Nephron (organoid): ENCODE results near the gene ITGA4.
"Not testable (repeated sequence)": the region's sequence is repeated elsewhere in the genome, so short reads cannot be mapped to it uniquely, and the experiment has no call there.

Experiments
- H3K27ac Mint-ChIP-seq, 3 experiments: 2 replicates each; pipeline ENCODE4 v1.8.0; 2020; ENCODE audit warnings: mixed read lengths in 3 of 3, mild to moderate bottlenecking in 2 of 3, moderate library complexity in 1 of 3
- H3K27me3 Mint-ChIP-seq: 2 replicates; pipeline ENCODE4 v1.8.0; 2021; ENCODE audit warnings: low read depth, mild to moderate bottlenecking, moderate library complexity, mixed read lengths
- H3K36me3 Mint-ChIP-seq: 2 replicates; pipeline ENCODE4 v1.8.0; 2020; ENCODE audit warnings: low read depth, mixed read lengths
- H3K4me1 Mint-ChIP-seq: 2 replicates; pipeline ENCODE4 v1.8.0; 2020; ENCODE audit warnings: mixed read lengths
- H3K4me3 Mint-ChIP-seq, 3 experiments: 2 replicates each; pipeline ENCODE4 v1.8.0; 2020; ENCODE audit warnings: mild to moderate bottlenecking in 3 of 3, mixed read lengths in 3 of 3, moderate library complexity in 2 of 3
- H3K9me3 Mint-ChIP-seq: 2 replicates; pipeline ENCODE4 v1.8.0; 2020; ENCODE audit warnings: mixed read lengths
- CTCF ChIP-seq, 3 experiments: fragments of 200-600 bp; sonication (generic); IDR thresholded peaks; one replicate each; pipeline ENCODE4 v1.5.0; 2021; ENCODE audit warnings: antibody characterized with exemption in 3 of 3; ENCODE audit not compliant: unreplicated experiment in 3 of 3

The ITGA4 gene

DNA sequence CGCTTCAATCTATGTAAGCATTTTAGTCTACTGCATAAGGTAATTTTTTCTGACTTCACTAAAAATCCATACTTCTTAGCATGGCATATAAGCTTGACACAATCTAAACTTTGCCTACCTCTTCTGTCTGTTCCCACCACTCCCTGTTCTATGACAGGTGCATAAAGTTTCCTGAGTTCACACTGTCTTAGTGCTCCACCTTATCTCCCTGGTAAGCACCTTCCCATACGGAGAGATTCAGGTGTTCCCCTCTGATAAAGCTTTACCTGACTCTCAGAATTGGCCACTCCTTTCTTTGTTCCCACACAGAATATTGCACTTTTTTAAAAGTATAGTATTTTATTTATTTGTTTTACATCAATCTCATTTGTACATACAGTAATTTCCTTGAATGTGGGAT is 16.8 kb upstream of the ITGA4 start:
- no peak overlapping the region for H3K27ac Mint-ChIP-seq
- peaks cover 15% of the 10 kb centered on the region for H3K4me1 Mint-ChIP-seq
- peaks cover 8% of the 10 kb centered on the region for H3K27me3 Mint-ChIP-seq
- no peaks in the 10 kb centered on the region for H3K9me3 Mint-ChIP-seq
- no peak overlapping the region for H3K4me3 Mint-ChIP-seq
- H3K36me3 Mint-ChIP-seq: no peaks in the 10 kb centered on the region
- no peak for TF ChIP-seq CTCF (IDR thresholded peaks at IDR 0.05; ENCODE audit: unreplicated experiment in 3 of 3)

DNA sequence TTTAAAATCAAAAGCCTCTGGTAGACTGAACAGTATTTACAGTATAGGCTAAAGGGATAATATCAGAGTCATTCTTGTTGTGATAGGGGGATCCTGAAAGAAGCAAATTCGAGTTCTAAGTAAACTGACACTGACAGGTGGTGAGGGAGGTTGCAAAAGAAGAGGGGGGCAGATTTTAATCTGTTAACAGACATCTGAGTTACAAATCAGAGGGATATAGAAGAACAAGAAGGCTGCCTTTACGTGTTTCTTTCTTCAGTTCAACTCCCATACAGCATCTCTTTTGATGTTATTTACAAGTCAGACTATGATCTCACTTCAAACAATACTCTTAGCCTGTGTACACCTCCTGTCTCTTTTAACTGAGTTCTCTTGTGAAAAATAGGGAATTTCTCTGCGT is 16.3 kb upstream of the ITGA4 start:
- H3K4me1 Mint-ChIP-seq: peaks cover 15% of the 10 kb centered on the region

GRCh38 chr2:181441670-181442069 is 15.5 kb upstream of the ITGA4 start:
- H3K9me3 Mint-ChIP-seq: no peaks in the 10 kb centered on the region
- H3K27me3 Mint-ChIP-seq: peaks cover 8% of the 10 kb centered on the region
- H3K36me3 Mint-ChIP-seq: no peaks in the 10 kb centered on the region
- H3K4me3 Mint-ChIP-seq: no peak overlapping the region
- peaks cover 15% of the 10 kb centered on the region for H3K4me1 Mint-ChIP-seq
- no peak overlapping the region for H3K27ac Mint-ChIP-seq
- TF ChIP-seq CTCF (IDR thresholded peaks at IDR 0.05; ENCODE audit: unreplicated experiment in 3 of 3): no peak

More for the DNA sequence above, 16.3 kb upstream of the ITGA4 start:
- TF ChIP-seq CTCF (IDR thresholded peaks at IDR 0.05; ENCODE audit: unreplicated experiment in 3 of 3): no peak
- Mint-ChIP-seq H3K27me3 (peaks cover 8% of the 10 kb centered on the region), H3K36me3 (no peaks in the 10 kb centered on the region), H3K4me3 (no peak overlapping the region), H3K27ac (peak overlapping the region in 1 of 3 experiments; percentile 18), H3K9me3 (no peaks in the 10 kb centered on the region)

DNA sequence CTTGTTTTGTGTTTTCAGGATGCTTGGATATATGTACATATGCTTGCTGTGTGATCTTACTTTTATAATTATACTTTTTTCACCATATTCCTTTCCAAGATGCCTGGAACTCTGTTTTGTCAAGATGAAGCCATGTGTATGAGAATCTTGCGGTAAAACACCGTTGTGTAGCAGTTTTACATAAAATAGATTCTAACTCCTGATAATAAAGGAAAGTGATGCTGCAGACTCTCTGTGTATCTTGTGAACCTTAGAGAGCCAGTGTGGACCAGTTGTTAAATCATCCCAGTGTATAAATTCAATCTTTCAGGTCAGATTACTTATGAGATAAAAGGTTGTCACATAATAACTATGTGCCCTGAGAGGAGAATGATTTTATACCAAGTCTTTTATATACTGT is 12.5 kb upstream of the ITGA4 start:
- no peak for TF ChIP-seq CTCF (IDR thresholded peaks at IDR 0.05; ENCODE audit: unreplicated experiment in 3 of 3)
- Mint-ChIP-seq H3K27me3 (peaks cover 4% of the 10 kb centered on the region), H3K4me3 (no peak overlapping the region), H3K27ac (no peak overlapping the region), H3K9me3 (no peaks in the 10 kb centered on the region), H3K36me3 (no peaks in the 10 kb centered on the region), H3K4me1 (peaks cover 15% of the 10 kb centered on the region)

- no peak overlapping the region for H3K27ac Mint-ChIP-seq
- no peak for TF ChIP-seq CTCF (IDR thresholded peaks at IDR 0.05; ENCODE audit: unreplicated experiment in 3 of 3)
- peaks cover 4% of the 10 kb centered on the region for H3K4me1 Mint-ChIP-seq
- H3K36me3 Mint-ChIP-seq: no peaks in the 10 kb centered on the region
- no peak overlapping the region for H3K4me3 Mint-ChIP-seq
- H3K27me3 Mint-ChIP-seq: no peaks in the 10 kb centered on the region
- H3K9me3 Mint-ChIP-seq: peaks cover 2% of the 10 kb centered on the region
Measured at GRCh38 chr2:181446985-181447384, 10.2 kb upstream of the ITGA4 start.

- H3K36me3 Mint-ChIP-seq, H3K4me1 Mint-ChIP-seq, H3K27me3 Mint-ChIP-seq, H3K27ac Mint-ChIP-seq, H3K4me3 Mint-ChIP-seq, H3K9me3 Mint-ChIP-seq: not testable (repeated sequence)
Measured at GRCh38 chr2:181449278-181449677, 7.9 kb upstream of the ITGA4 start.
